Right atrium auricular region (tissue), 2 donors: ENCODE measurements around the gene B3GNT2. TPM values are rescaled to one million over a fixed set of nuclear protein-coding genes. Genes with fewer than 3 reads are reported as not detected.

ENCODE experiments used
- DNase-seq: peaks from one replicate; pipeline ENCODE4 v3.0.0-alpha.2; 2019; ENCODE audit warnings: low spot score
- H3K27ac ChIP-seq, 2 donors: fragments of 200-600 bp; sonication (generic); 1 replicate in 1 of 2; 2 replicates in 1 of 2; pipeline ENCODE4 v1.5.1; 2016 to 2019
- H3K27me3 ChIP-seq, 2 donors: fragments of 200-600 bp; sonication (generic); one replicate each; pipeline versions ENCODE4 v1.5.1 to v1.6.0; 2017 to 2019
- H3K36me3 ChIP-seq: fragments of 200-600 bp; sonication (generic); one replicate; pipeline ENCODE4 v1.5.1; 2016
- H3K4me1 ChIP-seq, 2 donors: fragments of 200-600 bp; sonication (generic); one replicate each; pipeline versions ENCODE4 v1.5.1 to v1.6.0; 2017 to 2019
- H3K4me3 ChIP-seq, 2 donors: fragments of 200-600 bp; sonication (generic); 1 replicate in 1 of 2; 2 replicates in 1 of 2; pipeline ENCODE4 v1.5.1; 2017 to 2019; ENCODE audit warnings: mild to moderate bottlenecking in 1 of 2, moderate library complexity in 1 of 2
- H3K9me3 ChIP-seq, 2 donors: fragments of 200-600 bp; sonication (generic); one replicate each; pipeline ENCODE4 v1.5.1; 2019
- total RNA-seq, 2 donors: library from RNA; depleted of rRNA; stranded (reverse); fragments of >200 nt; gene quantifications; one replicate each; pipeline ENCODE4 v1.1.0, GENCODE V29; 2016
- TF ChIP-seq, protein P1 (sequence below), 2 donors: fragments of 200-600 bp; sonication (generic); IDR thresholded peaks; one replicate each; pipeline ENCODE4 v1.5.1; 2019; ENCODE audit warnings: antibody characterized with exemption in 2 of 2

Gene B3GNT2
- total RNA-seq, 2 donors from 2014 or later = 17.7 to 31.1 TPM

DNA sequence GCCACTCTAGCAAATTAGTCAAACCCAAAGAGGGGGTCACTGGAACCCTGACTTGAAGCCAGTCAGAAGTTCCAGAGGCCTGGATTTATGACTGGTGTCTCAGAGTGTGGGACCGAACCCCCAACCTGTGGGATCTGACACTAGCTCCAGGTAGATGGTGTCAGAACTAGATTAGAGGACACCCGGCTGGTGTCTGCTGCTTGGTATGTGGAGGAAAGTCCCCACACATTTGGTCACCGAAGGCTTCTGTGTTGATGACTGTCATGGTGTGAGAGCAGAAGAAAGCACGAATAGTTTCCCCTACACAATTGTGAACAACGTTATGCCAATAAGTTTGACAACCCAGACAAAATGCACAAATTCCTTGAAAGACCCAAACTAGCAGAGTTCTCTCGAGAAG is 48.1 kb downstream of the B3GNT2 start:
- no peaks in the 10 kb centered on the region for H3K4me1 ChIP-seq
- no peaks in the 10 kb centered on the region for H3K27me3 ChIP-seq
- H3K9me3 ChIP-seq = no peaks in the 10 kb centered on the region
- DNase-seq = peak; percentile 9
- H3K27ac ChIP-seq = no peak overlapping the region
- TF ChIP-seq, protein P1, sequence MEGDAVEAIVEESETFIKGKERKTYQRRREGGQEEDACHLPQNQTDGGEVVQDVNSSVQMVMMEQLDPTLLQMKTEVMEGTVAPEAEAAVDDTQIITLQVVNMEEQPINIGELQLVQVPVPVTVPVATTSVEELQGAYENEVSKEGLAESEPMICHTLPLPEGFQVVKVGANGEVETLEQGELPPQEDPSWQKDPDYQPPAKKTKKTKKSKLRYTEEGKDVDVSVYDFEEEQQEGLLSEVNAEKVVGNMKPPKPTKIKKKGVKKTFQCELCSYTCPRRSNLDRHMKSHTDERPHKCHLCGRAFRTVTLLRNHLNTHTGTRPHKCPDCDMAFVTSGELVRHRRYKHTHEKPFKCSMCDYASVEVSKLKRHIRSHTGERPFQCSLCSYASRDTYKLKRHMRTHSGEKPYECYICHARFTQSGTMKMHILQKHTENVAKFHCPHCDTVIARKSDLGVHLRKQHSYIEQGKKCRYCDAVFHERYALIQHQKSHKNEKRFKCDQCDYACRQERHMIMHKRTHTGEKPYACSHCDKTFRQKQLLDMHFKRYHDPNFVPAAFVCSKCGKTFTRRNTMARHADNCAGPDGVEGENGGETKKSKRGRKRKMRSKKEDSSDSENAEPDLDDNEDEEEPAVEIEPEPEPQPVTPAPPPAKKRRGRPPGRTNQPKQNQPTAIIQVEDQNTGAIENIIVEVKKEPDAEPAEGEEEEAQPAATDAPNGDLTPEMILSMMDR (IDR thresholded peaks at IDR 0.05) = no peak
- no peaks in the 10 kb centered on the region for H3K36me3 ChIP-seq
- no peak overlapping the region for H3K4me3 ChIP-seq

DNA sequence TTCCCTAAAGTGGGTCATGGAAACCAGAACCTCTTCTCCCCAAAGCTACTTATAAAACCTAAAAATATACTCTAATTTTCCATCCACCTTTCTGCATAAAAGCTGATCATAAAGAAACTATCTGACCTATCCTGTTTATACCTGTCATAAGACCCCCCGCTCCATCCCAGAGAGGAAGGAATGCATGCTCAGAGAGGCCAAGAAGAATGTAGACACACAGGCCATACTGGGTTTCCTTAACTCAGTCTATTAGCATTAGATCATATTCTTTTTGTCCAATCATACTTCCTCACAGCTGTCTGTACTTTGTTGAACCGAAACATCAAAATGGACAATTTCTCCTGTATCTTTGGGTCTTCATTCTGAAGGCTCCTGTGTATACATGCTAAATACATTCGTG is 52.3 kb downstream of the B3GNT2 start:
- no peak overlapping the region for H3K27ac ChIP-seq
- DNase-seq = peak; percentile 26

DNA sequence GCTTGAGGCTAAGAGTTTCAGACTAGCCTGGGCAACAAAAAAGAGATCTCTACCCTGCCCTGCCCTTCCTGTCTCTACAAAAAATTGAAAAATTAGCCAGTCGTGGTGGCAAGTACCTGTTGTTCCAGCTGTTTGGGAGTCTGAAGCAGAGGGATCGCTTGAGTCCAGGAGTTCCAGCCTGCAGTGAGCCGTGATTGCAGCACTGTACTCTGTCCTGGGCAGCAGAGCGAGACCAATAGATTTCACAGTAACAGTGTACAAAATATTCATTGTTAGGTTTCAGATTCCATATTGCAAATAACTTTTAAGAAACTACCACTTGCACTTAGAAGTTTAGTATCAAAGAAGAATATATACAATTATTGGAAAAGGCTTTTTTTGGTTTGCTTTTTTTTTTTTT is 54.3 kb downstream of the B3GNT2 start:
- TF ChIP-seq, protein P1 (IDR thresholded peaks at IDR 0.05) = no peak
- no peaks in the 10 kb centered on the region for H3K4me1 ChIP-seq
- no peak overlapping the region for H3K27ac ChIP-seq
- H3K27me3 ChIP-seq = no peaks in the 10 kb centered on the region
- H3K36me3 ChIP-seq = no peaks in the 10 kb centered on the region
- DNase-seq = no peak
- no peak overlapping the region for H3K4me3 ChIP-seq
- H3K9me3 ChIP-seq = no peaks in the 10 kb centered on the region

More for the DNA sequence above, 52.3 kb downstream of the B3GNT2 start:
- Histone ChIP-seq H3K27me3 (no peaks in the 10 kb centered on the region), H3K9me3 (no peaks in the 10 kb centered on the region), H3K4me1 (no peaks in the 10 kb centered on the region), H3K36me3 (no peaks in the 10 kb centered on the region), H3K4me3 (no peak overlapping the region)
- TF ChIP-seq, protein P1 (IDR thresholded peaks at IDR 0.05) = no peak

DNA sequence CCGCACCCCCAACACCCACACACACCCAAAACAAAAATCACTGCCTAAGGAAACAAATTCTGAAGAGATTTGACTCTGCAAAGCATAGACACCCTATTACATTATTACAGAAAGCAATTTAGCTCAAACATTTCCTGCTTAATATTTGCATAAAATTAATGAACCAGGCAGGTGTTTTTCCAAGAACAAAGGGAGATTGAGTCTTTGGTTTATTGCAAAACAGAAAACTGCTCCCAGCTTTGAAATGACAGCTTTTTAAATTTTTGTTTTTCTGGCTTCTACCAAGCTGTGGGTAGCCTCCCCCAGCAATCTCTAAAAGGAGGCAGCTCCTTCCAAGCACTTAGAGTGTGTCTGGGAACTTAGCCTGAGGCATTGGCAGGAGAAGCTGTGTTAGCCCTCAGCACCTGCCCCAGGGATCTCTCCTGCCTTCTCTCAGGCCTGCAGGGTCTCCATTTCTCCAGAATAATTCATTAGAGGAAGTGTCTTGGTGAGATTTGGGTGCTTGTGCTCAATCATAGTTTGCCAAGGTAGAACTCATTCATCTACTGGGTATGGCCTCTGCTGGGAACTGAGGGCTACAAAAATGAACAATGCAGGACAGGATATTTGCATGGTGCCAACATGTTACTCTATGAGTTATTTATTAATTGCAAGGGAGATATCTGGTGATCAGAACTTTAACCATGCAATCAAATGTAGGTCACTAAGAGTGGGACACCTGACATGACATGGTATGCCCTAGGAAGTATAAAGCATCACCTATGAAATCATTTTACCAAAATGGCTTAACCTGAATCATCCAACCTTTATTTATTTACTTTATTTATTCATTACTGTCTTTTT is 58.7 kb downstream of the B3GNT2 start:
- TF ChIP-seq, protein P1 (IDR thresholded peaks at IDR 0.05) = no peak
- H3K27ac ChIP-seq = no peak overlapping the region
- H3K4me1 ChIP-seq = no peaks in the 10 kb centered on the region
- H3K27me3 ChIP-seq = no peaks in the 10 kb centered on the region
- H3K4me3 ChIP-seq = no peak overlapping the region
- no peaks in the 10 kb centered on the region for H3K36me3 ChIP-seq
- H3K9me3 ChIP-seq = no peaks in the 10 kb centered on the region
- no peak for DNase-seq

DNA sequence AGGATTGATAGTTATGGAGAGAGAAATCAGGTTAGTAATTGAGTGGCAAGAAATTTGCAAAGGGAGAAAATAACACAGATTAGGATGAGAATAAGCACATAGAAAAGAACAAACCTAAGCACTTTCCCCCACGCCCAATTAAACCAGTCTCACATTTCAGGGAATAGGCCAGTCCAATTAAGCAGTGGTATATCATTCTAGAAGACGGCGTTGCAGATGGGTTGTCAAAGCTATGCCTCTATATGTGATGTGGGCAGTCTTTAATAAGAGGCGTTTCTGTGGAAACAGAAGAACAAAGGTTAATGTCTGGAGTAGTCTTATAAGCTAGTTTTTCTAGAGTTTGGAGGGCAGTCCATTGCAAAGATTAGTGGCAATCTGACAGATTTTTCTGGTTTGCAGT is 61.6 kb downstream of the B3GNT2 start:
- Histone ChIP-seq H3K27me3 (no peaks in the 10 kb centered on the region), H3K4me1 (no peaks in the 10 kb centered on the region), H3K27ac (no peak overlapping the region), H3K4me3 (no peak overlapping the region), H3K9me3 (no peaks in the 10 kb centered on the region), H3K36me3 (no peaks in the 10 kb centered on the region)
- DNase-seq = no peak
- TF ChIP-seq, protein P1 (IDR thresholded peaks at IDR 0.05) = no peak
